HEK293 (cell line): ENCODE measurements around the gene MID2.
A peak's percentile ranks its signal among the peaks of the same experiment; 100 is the strongest.

Experiments used
- CTCF ChIA-PET: fragments of 350-600 bp; formaldehyde crosslinking; extraction: SDS; loops from one replicate; lab custom pipeline; 2021; ENCODE audit warnings: antibody characterized with exemption; lab: Yijun Ruan, JAX
- POLR2A ChIA-PET: fragments of 300-600 bp; formaldehyde crosslinking; extraction: SDS; loops from one replicate; lab custom pipeline; 2020; ENCODE audit warnings: antibody characterized with exemption, inconsistent platforms; lab: Yijun Ruan, JAX
- H3K27ac ChIP-seq: fragments of 200-500 bp; sonication (Bioruptor generic); 2 replicates; pipeline ENCODE4 v1.5.1; 2014; ENCODE audit warnings: low read depth, low read length, control low read depth, inconsistent platforms; ENCODE audit errors: extremely low read depth
- H3K36me3 ChIP-seq, 2 experiments: fragments of 200-500 bp in 1 of 2; sonication (Bioruptor generic) in 1 of 2; 1 replicate in 1 of 2; 2 replicates in 1 of 2; pipeline ENCODE4 v1.5.1; 2014 to 2017; ENCODE audit warnings: inconsistent platforms in 2 of 2, low read length in 2 of 2; ENCODE audit not compliant: control insufficient read depth in 2 of 2, insufficient read depth in 1 of 2
- H3K4me1 ChIP-seq: fragments of 200-500 bp; sonication (Bioruptor generic); 2 replicates; pipeline ENCODE4 v1.5.1; 2014; ENCODE audit warnings: mild to moderate bottlenecking, low read length, inconsistent platforms; ENCODE audit not compliant: control insufficient read depth, insufficient read depth
- H3K4me3 ChIP-seq: 2 replicates; pipeline ENCODE4 v1.5.1; 2011; ENCODE audit warnings: low read depth, mild to moderate bottlenecking, control low read depth, low read length, moderate library complexity
- H3K9me3 ChIP-seq: fragments of 200-500 bp; sonication (Bioruptor generic); 2 replicates; pipeline ENCODE4 v1.5.1; 2014; ENCODE audit warnings: low read depth, low read length, inconsistent platforms; ENCODE audit not compliant: control insufficient read depth, insufficient read depth
- FEZF1 ChIP-seq: fragments of 450-650 bp; formaldehyde crosslinking; IDR thresholded peaks from 2 replicates; pipeline ENCODE4 v1.5.1; 2016; ENCODE audit warnings: missing biosample characterization, missing genetic modification characterization
- PRDM1 ChIP-seq: fragments of 450-650 bp; formaldehyde crosslinking; IDR thresholded peaks from 2 replicates; pipeline ENCODE4; 2016; ENCODE audit warnings: missing biosample characterization, missing genetic modification characterization
- ZBTB1 ChIP-seq: fragments of 450-650 bp; formaldehyde crosslinking; IDR thresholded peaks from 2 replicates; pipeline ENCODE4 v1.5.1; 2016; ENCODE audit warnings: missing biosample characterization, missing genetic modification characterization
- ZBTB17 ChIP-seq: fragments of 450-650 bp; formaldehyde crosslinking; IDR thresholded peaks from 2 replicates; pipeline ENCODE4 v1.5.1; 2016; ENCODE audit warnings: missing biosample characterization, missing genetic modification characterization
- ZEB2 ChIP-seq: fragments of 450-650 bp; formaldehyde crosslinking; IDR thresholded peaks from 2 replicates; pipeline ENCODE4 v1.5.1; 2016; ENCODE audit warnings: missing biosample characterization, missing genetic modification characterization
- ZNF169 ChIP-seq: fragments of 450-650 bp; formaldehyde crosslinking; IDR thresholded peaks from 2 replicates; pipeline ENCODE4 v1.5.1; 2016; ENCODE audit warnings: missing biosample characterization, missing genetic modification characterization
- ZNF561 ChIP-seq: fragments of 450-650 bp; IDR thresholded peaks from 2 replicates; pipeline ENCODE4 v1.5.1; 2018; ENCODE audit warnings: missing biosample characterization, missing genetic modification characterization, borderline replicate concordance
- ZSCAN30 ChIP-seq: fragments of 450-650 bp; IDR thresholded peaks from 2 replicates; pipeline ENCODE4 v1.5.1; 2018; ENCODE audit warnings: missing biosample characterization, mild to moderate bottlenecking, missing genetic modification characterization, moderate library complexity
- TF ChIP-seq, protein P1 (sequence below): fragments of 450-650 bp; formaldehyde crosslinking; IDR thresholded peaks from 2 replicates; pipeline ENCODE4 v1.5.1; 2016; ENCODE audit warnings: missing biosample characterization, missing genetic modification characterization
- TF ChIP-seq, protein P2 (sequence below): fragments of 450-650 bp; formaldehyde crosslinking; IDR thresholded peaks from 2 replicates; pipeline ENCODE4 v1.5.1; 2016; ENCODE audit warnings: missing biosample characterization, missing genetic modification characterization
- TF ChIP-seq, protein P3 (sequence below): fragments of 450-650 bp; formaldehyde crosslinking; IDR thresholded peaks from 2 replicates; pipeline ENCODE4 v1.5.1; 2016; ENCODE audit warnings: missing biosample characterization, missing genetic modification characterization, borderline replicate concordance
- TF ChIP-seq, protein P4 (sequence below): fragments of 450-650 bp; formaldehyde crosslinking; IDR thresholded peaks from 2 replicates; pipeline ENCODE4 v1.5.1; 2017; ENCODE audit warnings: missing biosample characterization, missing genetic modification characterization

Gene MID2

DNA sequence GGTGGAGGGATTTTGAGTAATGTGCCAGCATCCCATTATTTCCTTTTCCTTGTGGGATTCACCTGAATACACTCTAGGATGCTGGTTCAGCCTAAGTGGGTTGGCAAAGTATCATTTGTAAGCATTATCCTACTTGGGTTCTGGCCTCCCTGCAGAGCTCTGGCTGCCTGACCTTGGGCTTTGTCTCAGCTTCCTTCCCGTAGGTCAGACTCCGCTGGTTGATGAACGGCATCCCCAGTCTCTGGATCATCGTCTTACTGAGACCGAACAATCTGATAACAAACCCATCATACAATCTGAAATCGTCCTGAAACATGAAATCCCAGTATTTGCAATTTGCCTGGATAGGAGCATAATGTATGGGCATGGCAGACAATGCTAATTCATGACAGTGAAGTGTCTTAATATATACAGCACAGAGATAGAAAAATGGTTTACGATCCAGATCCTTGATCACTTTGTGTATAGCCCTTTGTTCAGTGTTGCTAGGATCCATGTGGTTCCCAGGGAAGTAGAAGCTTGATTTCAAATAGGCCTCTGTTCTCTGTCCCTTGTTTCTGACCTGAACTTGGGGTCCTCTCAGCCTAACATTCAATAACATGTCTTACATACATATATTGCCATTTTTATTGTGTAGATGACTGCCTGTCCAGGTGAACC lies 5.5 kb downstream of the MID2 start (continued):
- TF ChIP-seq ZBTB1 (tag by site-specific recombination), result no peak
- TF ChIP-seq ZEB2 (tag by site-specific recombination), result no peak
- TF ChIP-seq ZNF561, result no peak
- no peak for TF ChIP-seq FEZF1 (tag by site-specific recombination)
- TF ChIP-seq ZBTB17 (tag by site-specific recombination), result no peak
- TF ChIP-seq, all 188 proteins: peak for 0

DNA sequence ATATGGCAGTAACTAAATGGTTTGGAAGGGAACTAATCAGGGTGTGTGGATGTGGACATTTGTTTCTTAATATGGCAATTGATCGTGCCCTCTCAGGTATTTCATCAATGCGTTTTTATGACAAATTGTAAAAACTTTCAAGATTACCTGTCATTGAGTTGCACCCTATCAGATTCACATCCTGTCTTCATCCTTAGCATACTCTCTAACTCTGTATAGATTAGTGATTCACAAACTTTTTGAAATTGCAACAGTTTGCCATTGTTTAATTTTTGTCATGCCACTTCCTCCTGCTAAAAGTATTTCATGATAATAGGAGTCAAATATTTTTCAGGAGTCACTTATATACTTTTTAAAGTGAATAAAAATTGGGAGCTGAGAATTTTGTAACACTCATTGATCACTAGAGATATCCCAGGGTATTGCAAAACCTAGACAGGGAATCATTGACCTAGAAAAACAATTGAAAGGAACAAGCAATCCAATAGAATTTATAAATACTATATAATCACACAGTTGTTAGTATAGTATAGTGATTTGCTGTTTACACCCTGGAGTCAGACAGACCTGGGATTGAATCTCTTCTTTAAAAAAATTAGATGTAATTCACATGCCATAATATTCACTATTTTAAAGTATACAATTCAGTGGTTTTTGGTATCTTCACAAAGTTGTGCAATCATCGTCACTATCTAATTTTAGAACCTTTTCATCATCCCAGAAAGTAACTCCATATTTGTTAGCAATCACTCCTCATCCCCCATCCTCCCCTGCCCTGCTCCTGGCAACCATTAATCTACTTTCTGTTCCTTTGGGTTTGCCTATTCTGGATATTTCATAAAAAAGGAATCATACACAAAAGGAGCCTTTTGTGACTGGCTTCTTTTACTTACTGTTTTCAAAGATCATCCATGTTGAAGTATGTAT lies 8.9 kb downstream of the MID2 start:
- no peaks in the 10 kb centered on the region for H3K9me3 ChIP-seq
- H3K36me3 ChIP-seq, result no peaks in the 10 kb centered on the region
- ChIA-PET CTCF (no interaction called here), POLR2A (no interaction called here)
- no peak overlapping the region for H3K27ac ChIP-seq
- H3K4me3 ChIP-seq, result no peak overlapping the region
- H3K4me1 ChIP-seq, result no peaks in the 10 kb centered on the region
- TF ChIP-seq PRDM1 (tag by site-specific recombination) (no peak), ZNF169 (tag by site-specific recombination) (no peak), ZSCAN30 (tag by site-specific recombination) (no peak)
- TF ChIP-seq, protein P1, sequence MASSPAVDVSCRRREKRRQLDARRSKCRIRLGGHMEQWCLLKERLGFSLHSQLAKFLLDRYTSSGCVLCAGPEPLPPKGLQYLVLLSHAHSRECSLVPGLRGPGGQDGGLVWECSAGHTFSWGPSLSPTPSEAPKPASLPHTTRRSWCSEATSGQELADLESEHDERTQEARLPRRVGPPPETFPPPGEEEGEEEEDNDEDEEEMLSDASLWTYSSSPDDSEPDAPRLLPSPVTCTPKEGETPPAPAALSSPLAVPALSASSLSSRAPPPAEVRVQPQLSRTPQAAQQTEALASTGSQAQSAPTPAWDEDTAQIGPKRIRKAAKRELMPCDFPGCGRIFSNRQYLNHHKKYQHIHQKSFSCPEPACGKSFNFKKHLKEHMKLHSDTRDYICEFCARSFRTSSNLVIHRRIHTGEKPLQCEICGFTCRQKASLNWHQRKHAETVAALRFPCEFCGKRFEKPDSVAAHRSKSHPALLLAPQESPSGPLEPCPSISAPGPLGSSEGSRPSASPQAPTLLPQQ (tag by site-specific recombination), result no peak
- TF ChIP-seq, protein P2, sequence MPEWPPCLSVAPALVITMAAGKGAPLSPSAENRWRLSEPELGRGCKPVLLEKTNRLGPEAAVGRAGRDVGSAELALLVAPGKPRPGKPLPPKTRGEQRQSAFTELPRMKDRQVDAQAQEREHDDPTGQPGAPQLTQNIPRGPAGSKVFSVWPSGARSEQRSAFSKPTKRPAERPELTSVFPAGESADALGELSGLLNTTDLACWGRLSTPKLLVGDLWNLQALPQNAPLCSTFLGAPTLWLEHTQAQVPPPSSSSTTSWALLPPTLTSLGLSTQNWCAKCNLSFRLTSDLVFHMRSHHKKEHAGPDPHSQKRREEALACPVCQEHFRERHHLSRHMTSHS (tag by site-specific recombination), result no peak

DNA sequence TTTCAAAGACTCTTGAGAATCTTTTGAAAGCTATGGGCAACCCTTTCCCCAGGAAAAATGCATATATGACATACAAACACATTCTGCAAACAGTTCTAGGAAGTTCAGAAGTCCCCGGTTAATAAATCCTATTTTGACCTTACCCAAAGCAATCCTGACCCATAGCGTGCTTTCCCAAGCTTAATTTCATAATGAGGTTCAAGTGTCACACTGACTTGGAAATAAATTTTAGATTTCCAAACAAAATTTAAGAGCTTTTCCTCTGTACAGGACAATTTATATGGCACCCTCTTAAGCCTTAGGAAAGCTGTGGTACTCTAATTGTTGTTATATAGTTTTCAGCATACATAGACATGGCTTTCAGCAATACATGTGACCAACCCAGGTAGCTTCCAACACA lies 11.3 kb downstream of the MID2 start:
- no peaks in the 10 kb centered on the region for H3K4me1 ChIP-seq
- ChIA-PET POLR2A (no interaction called here), CTCF (interaction anchor here (1.1 kb wide), 1 partner anchor 59 kb away, joined by 3 read pairs; the partner anchor contains the start of gene NCBP2L)
- no peak overlapping the region for H3K27ac ChIP-seq
- H3K36me3 ChIP-seq, result peaks cover 0 to 12% of the 10 kb centered on the region in 2 experiments; a peak in 1 of 3 replicates
- TF ChIP-seq, protein P3, sequence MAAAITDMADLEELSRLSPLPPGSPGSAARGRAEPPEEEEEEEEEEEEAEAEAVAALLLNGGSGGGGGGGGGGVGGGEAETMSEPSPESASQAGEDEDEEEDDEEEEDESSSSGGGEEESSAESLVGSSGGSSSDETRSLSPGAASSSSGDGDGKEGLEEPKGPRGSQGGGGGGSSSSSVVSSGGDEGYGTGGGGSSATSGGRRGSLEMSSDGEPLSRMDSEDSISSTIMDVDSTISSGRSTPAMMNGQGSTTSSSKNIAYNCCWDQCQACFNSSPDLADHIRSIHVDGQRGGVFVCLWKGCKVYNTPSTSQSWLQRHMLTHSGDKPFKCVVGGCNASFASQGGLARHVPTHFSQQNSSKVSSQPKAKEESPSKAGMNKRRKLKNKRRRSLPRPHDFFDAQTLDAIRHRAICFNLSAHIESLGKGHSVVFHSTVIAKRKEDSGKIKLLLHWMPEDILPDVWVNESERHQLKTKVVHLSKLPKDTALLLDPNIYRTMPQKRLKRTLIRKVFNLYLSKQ (tag by site-specific recombination), result no peak
- TF ChIP-seq, protein P4, sequence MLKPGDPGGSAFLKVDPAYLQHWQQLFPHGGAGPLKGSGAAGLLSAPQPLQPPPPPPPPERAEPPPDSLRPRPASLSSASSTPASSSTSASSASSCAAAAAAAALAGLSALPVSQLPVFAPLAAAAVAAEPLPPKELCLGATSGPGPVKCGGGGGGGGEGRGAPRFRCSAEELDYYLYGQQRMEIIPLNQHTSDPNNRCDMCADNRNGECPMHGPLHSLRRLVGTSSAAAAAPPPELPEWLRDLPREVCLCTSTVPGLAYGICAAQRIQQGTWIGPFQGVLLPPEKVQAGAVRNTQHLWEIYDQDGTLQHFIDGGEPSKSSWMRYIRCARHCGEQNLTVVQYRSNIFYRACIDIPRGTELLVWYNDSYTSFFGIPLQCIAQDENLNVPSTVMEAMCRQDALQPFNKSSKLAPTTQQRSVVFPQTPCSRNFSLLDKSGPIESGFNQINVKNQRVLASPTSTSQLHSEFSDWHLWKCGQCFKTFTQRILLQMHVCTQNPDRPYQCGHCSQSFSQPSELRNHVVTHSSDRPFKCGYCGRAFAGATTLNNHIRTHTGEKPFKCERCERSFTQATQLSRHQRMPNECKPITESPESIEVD (tag by site-specific recombination), result peak; percentile 46; the same call in 1 of the 2 replicates
- no peak overlapping the region for H3K4me3 ChIP-seq
- no peaks in the 10 kb centered on the region for H3K9me3 ChIP-seq
